Dendritic cell treated with granulocyte-macrophage colony-stimulating factor and Interleukin-4, amounts not matched to agents 40 ng/mL and 50 ng/mL, for 4 days (primary cell): Measurements from ENCODE around the gene MCHR2.

Experiments used
- H3K27ac Mint-ChIP-seq: one replicate; pipeline ENCODE4 v1.8.0; 2022; ENCODE audit warnings: mild to moderate bottlenecking, mixed read lengths
- H3K27me3 Mint-ChIP-seq: one replicate; pipeline ENCODE4 v1.8.0; 2022; ENCODE audit warnings: mild to moderate bottlenecking, mixed read lengths
- H3K36me3 Mint-ChIP-seq: one replicate; pipeline ENCODE4 v1.8.0; 2022; ENCODE audit warnings: low read depth, mixed read lengths
- H3K4me1 Mint-ChIP-seq: one replicate; pipeline ENCODE4 v1.8.0; 2022; ENCODE audit warnings: low read depth, mixed read lengths
- H3K4me3 Mint-ChIP-seq: one replicate; pipeline ENCODE4 v1.8.0; 2022; ENCODE audit warnings: mild to moderate bottlenecking, moderate library complexity, mixed read lengths
- H3K9me3 Mint-ChIP-seq: one replicate; pipeline ENCODE4 v1.8.0; 2022; ENCODE audit warnings: mixed read lengths
- intact Hi-C: fragments of 100-400 bp; cut with micrococcal nuclease; formaldehyde crosslinking; loops from one replicate; pipeline ENCODE4 v1.15.0; 2022

MCHR2 gene

GRCh38 chr6:99879431-99879830, 114.6 kb downstream of the MCHR2 start:
- Mint-ChIP-seq H3K36me3 (no peaks in the 10 kb centered on the region), H3K4me1 (no peaks in the 10 kb centered on the region), H3K27ac (no peak overlapping the region), H3K27me3 (no peaks in the 10 kb centered on the region), H3K9me3 (no peaks in the 10 kb centered on the region), H3K4me3 (no peak overlapping the region)
- intact Hi-C loops: no loop called here

GRCh38 chr6:99875068-99875467, 119.0 kb downstream of the MCHR2 start:
- Mint-ChIP-seq H3K9me3 (no peaks in the 10 kb centered on the region), H3K27ac (no peak overlapping the region), H3K4me3 (no peak overlapping the region), H3K27me3 (peaks cover 5% of the 10 kb centered on the region), H3K4me1 (no peaks in the 10 kb centered on the region), H3K36me3 (no peaks in the 10 kb centered on the region)
- intact Hi-C loops: no loop called here

GRCh38 chr6:99873084-99873483, 120.9 kb downstream of the MCHR2 start:
- Mint-ChIP-seq H3K4me1 (no peaks in the 10 kb centered on the region), H3K4me3 (no peak overlapping the region), H3K36me3 (no peaks in the 10 kb centered on the region), H3K27ac (no peak overlapping the region), H3K27me3 (peaks cover 18% of the 10 kb centered on the region), H3K9me3 (no peaks in the 10 kb centered on the region)
- intact Hi-C loops: no loop called here

GRCh38 chr6:99871641-99872040, 122.4 kb downstream of the MCHR2 start:
- Mint-ChIP-seq H3K4me1 (no peaks in the 10 kb centered on the region), H3K27ac (no peak overlapping the region)

More at GRCh38 chr6:99871641-99872040, 122.4 kb downstream of the MCHR2 start:
- intact Hi-C loops: no loop called here
- Mint-ChIP-seq H3K4me3 (no peak overlapping the region), H3K9me3 (no peaks in the 10 kb centered on the region), H3K27me3 (peaks cover 18% of the 10 kb centered on the region), H3K36me3 (no peaks in the 10 kb centered on the region)
